SK-N-SH (cell line): Measurements from ENCODE around the gene TFAP2A. TPM values are rescaled to one million over a fixed set of nuclear protein-coding genes. Genes with fewer than 3 reads are reported as not detected.

Experiments
- CTCF ChIA-PET: fragments of 300-600, 350-600 bp; formaldehyde crosslinking; extraction: SDS; loops from one replicate; lab custom pipeline; 2021; lab: Yijun Ruan, JAX
- POLR2A ChIA-PET: fragments of 350-600 bp; sonication (Branson Sonifier 250); formaldehyde crosslinking; extraction: SDS; loops from one replicate; lab custom pipeline; 2020; ENCODE audit warnings: antibody characterized with exemption, inconsistent platforms; lab: Yijun Ruan, JAX
- DNase-seq: peaks from one replicate; pipeline ENCODE4 v3.0.0; 2012
- H2AFZ ChIP-seq: fragments of 200-600 bp; sonication (generic); 2 replicates; pipeline ENCODE4 v1.8.1; 2016; ENCODE audit warnings: antibody characterized with exemption, mild to moderate bottlenecking, low read depth
- H3F3A ChIP-seq: fragments of 200-600 bp; sonication (generic); replicated peaks from 2 replicates; pipeline ENCODE3; 2016; ENCODE audit warnings: antibody characterized with exemption, mild to moderate bottlenecking; ENCODE audit not compliant: insufficient read depth
- H3K27ac ChIP-seq, 2 experiments: fragments of 200-500 bp in 1 of 2; fragments of 200-600 bp in 1 of 2; sonication (Bioruptor generic) in 1 of 2; sonication (generic), shearing (Covaris generic) in 1 of 2; 2 replicates each; pipeline versions ENCODE4 v1.5.1 to v1.6.1; 2014 to 2016; ENCODE audit warnings: low read depth in 2 of 2, inconsistent platforms in 1 of 2, low read length in 1 of 2, mild to moderate bottlenecking in 1 of 2, mixed read lengths in 1 of 2
- H3K27me3 ChIP-seq: fragments of 200-600 bp; sonication (generic), shearing (Covaris generic); 2 replicates; pipeline ENCODE4 v1.6.1; 2016; ENCODE audit warnings: mixed run types; ENCODE audit not compliant: insufficient read depth
- H3K36me3 ChIP-seq, 2 experiments: fragments of 200-500 bp in 1 of 2; fragments of 200-600 bp in 1 of 2; sonication (Bioruptor generic) in 1 of 2; sonication (generic) in 1 of 2; replicated peaks in 1 of 2; 2 replicates each; pipeline versions ENCODE3 to v1.5.1; 2014 to 2016; ENCODE audit warnings: low read length in 1 of 2, mild to moderate bottlenecking in 1 of 2; ENCODE audit not compliant: insufficient read depth in 2 of 2, control insufficient read depth in 1 of 2
- H3K4me1 ChIP-seq, 2 experiments: fragments of 200-500 bp in 1 of 2; fragments of 200-600 bp in 1 of 2; sonication (Bioruptor generic) in 1 of 2; sonication (generic), shearing (Covaris generic) in 1 of 2; 2 replicates each; pipeline versions ENCODE4 v1.5.1 to v1.6.1; 2014 to 2016; ENCODE audit warnings: low read depth in 1 of 2, low read length in 1 of 2, mixed run types in 1 of 2; ENCODE audit not compliant: insufficient read depth in 2 of 2, control insufficient read depth in 1 of 2
- H3K4me2 ChIP-seq: fragments of 200-600 bp; sonication (generic), shearing (Covaris generic); 2 replicates; pipeline ENCODE4 v1.6.1; 2017; ENCODE audit warnings: mixed run types
- H3K4me3 ChIP-seq, 2 experiments: fragments of 200-500 bp in 1 of 2; fragments of 200-600 bp in 1 of 2; sonication (Bioruptor generic) in 1 of 2; sonication (generic), shearing (Covaris generic) in 1 of 2; 2 replicates each; pipeline versions ENCODE4 v1.5.1 to v1.8.1; 2014 to 2016; ENCODE audit warnings: low read depth in 2 of 2, inconsistent platforms in 1 of 2, low read length in 1 of 2, mild to moderate bottlenecking in 1 of 2, mixed read lengths in 1 of 2, moderate library complexity in 1 of 2
- H3K79me2 ChIP-seq: fragments of 200-600 bp; sonication (generic); 2 replicates; pipeline ENCODE4 v1.8.1; 2017; ENCODE audit warnings: mild to moderate bottlenecking; ENCODE audit not compliant: insufficient read depth
- H3K9ac ChIP-seq: fragments of 200-600 bp; sonication (generic); 2 replicates; pipeline ENCODE4 v1.6.1; 2017; ENCODE audit warnings: mixed run types
- H3K9me2 ChIP-seq: fragments of 200-600 bp; sonication (generic); 2 replicates; pipeline ENCODE4 v1.6.1; 2017; ENCODE audit warnings: mixed run types
- H3K9me3 ChIP-seq: fragments of 200-600 bp; sonication (generic); 2 replicates; pipeline ENCODE4 v1.6.1; 2017; ENCODE audit warnings: mixed run types, mild to moderate bottlenecking, moderate library complexity
- H4K20me1 ChIP-seq: fragments of 200-600 bp; sonication (generic); 2 replicates; pipeline ENCODE4 v1.6.1; 2017; ENCODE audit warnings: mild to moderate bottlenecking, mixed run types; ENCODE audit not compliant: insufficient read depth
- CHD2 ChIP-seq: fragments of 150-350 bp; IDR thresholded peaks from 2 replicates; pipeline ENCODE4 v1.6.1; 2018; ENCODE audit warnings: low read length; ENCODE audit not compliant: partially characterized antibody
- EZH2phosphoT487 ChIP-seq: fragments of 200-600 bp; sonication (generic); IDR thresholded peaks from 2 replicates; pipeline ENCODE4 v1.6.1; 2017; ENCODE audit warnings: low read depth, mixed run types, mild to moderate bottlenecking, antibody characterized with exemption, moderate library complexity, borderline replicate concordance
- FOSL2 ChIP-seq: IDR thresholded peaks from 2 replicates; pipeline ENCODE4 v1.4.0; 2012; ENCODE audit warnings: low read depth, mild to moderate bottlenecking, moderate library complexity, borderline replicate concordance
- GABPA ChIP-seq: IDR thresholded peaks from 2 replicates; pipeline ENCODE4 v1.4.0; 2012; ENCODE audit warnings: low read depth, mild to moderate bottlenecking
- GATA2 ChIP-seq: sonication (generic); formaldehyde crosslinking; IDR thresholded peaks from 2 replicates; pipeline ENCODE4 v1.5.0; 2020; ENCODE audit warnings: mild to moderate bottlenecking, missing genetic modification reagents
- NFIC ChIP-seq: IDR thresholded peaks from 2 replicates; pipeline ENCODE4 v1.4.0; 2012; ENCODE audit warnings: borderline replicate concordance
- POLR2AphosphoS5 ChIP-seq: IDR thresholded peaks from 2 replicates; pipeline ENCODE4 v1.6.1; 2012; ENCODE audit warnings: low read depth, low read length
- RAD21 ChIP-seq: IDR thresholded peaks from 2 replicates; pipeline ENCODE4 v1.6.1; 2012; ENCODE audit warnings: mild to moderate bottlenecking, low read length
- SMC3 ChIP-seq: IDR thresholded peaks from 2 replicates; pipeline ENCODE4 v1.6.1; 2012; ENCODE audit warnings: low read depth, low read length, improper control_type of control experiment
- TAF1 ChIP-seq: IDR thresholded peaks from 2 replicates; pipeline ENCODE4 v1.6.1; 2012; ENCODE audit warnings: low read depth, mild to moderate bottlenecking, low read length, moderate library complexity, borderline replicate concordance
- YY1 ChIP-seq: IDR thresholded peaks from 2 replicates; pipeline ENCODE4 v1.4.0; 2012; ENCODE audit warnings: low read depth, mild to moderate bottlenecking
- WGBS: methylation state at CpG from one replicate; pipeline ENCODE4 v1.1.6; 2017; ENCODE audit warnings: low lambda C conversion rate; 5-methylcytosine and 5-hydroxymethylcytosine counted together
- polyA plus RNA-seq, 3 experiments: library from polyadenylated mRNA; depleted of rRNA; stranded (reverse); fragments of >200 nt; gene quantifications; 2 replicates each; pipeline ENCODE4 v1.2.3, GENCODE V29; 2012
- TF ChIP-seq, protein P1 (sequence below): fragments of 200-600 bp; sonication (generic); IDR thresholded peaks from 2 replicates; pipeline ENCODE4 v1.6.1; 2017; ENCODE audit warnings: antibody characterized with exemption, mild to moderate bottlenecking, moderate library complexity
- TF ChIP-seq, protein P2 (sequence below): IDR thresholded peaks from 2 replicates; pipeline ENCODE4 v1.4.0; 2012; ENCODE audit warnings: low read depth, borderline replicate concordance

TFAP2A gene
- polyA plus RNA-seq, 1 of the 3 experiments (the other 2 are of a cell fraction) = 0.07 TPM

DNA sequence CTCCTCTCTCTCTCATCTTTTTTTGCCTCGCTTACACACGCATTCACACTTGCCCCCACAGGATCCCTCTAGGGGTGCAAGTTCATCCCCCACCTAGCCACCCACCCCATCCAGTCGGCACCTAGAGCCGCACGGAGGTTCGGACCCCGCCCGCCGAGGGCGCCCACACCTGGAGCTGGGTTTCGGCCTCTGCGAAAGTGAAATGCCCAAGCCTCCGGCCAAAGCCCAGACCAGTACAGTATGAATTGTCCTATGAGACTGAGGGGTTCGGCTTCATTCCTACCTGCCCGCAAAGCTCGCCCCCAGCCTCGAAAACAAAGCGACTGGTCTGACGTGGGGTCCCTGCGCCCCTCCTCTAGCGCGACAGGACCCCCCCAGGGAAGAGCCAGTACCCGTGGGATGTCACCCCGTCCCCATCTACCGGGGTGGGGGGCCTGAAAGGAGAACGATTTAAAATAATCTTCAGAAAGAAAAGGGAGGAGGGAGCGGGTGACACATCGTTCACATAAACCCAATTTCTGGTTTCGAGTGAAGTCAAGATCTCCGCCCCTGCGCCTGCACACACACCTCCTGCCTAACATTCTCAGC is 1.5 kb downstream of the TFAP2A start:
- Histone ChIP-seq H4K20me1 (no peaks in the 10 kb centered on the region; the same call in 1 of the 2 replicates), H3K4me3 (peak overlapping the region in 1 of 2 experiments; percentile 47; a peak in 2 of 4 replicates), H3K4me1 (peaks cover 0 to 2% of the 10 kb centered on the region in 2 experiments; a peak in 2 of 4 replicates), H3K9me2 (no peaks in the 10 kb centered on the region), H3K27me3 (peaks cover 94% of the 10 kb centered on the region), H3K9me3 (no peaks in the 10 kb centered on the region), H3K4me2 (peak overlapping the region; percentile 94), H3K36me3 (no peaks in the 10 kb centered on the region), H3F3A (peaks cover 10% of the 10 kb centered on the region), H3K9ac (no peak overlapping the region), H3K79me2 (no peaks in the 10 kb centered on the region), H3K27ac (no peak overlapping the region), H2AFZ (0 out of 2 replicates have a peak overlapping the region, but pooled peaks have one; percentile 76)
- ChIA-PET POLR2A (no interaction called here), CTCF (interaction anchor here (0.8 to 0.9 kb wide), 2 partner anchors 16 to 43 kb away, joined by 3 to 4 read pairs; no protein-coding TSS in a partner anchor)
- WGBS = 12% methylated on average over 31 of the region's 31 CpGs
- DNase-seq = no peak
- TF ChIP-seq SMC3 (no peak), EZH2phosphoT487 (peak; percentile 95; the same call in 1 of the 2 replicates)
- TF ChIP-seq, protein P1, sequence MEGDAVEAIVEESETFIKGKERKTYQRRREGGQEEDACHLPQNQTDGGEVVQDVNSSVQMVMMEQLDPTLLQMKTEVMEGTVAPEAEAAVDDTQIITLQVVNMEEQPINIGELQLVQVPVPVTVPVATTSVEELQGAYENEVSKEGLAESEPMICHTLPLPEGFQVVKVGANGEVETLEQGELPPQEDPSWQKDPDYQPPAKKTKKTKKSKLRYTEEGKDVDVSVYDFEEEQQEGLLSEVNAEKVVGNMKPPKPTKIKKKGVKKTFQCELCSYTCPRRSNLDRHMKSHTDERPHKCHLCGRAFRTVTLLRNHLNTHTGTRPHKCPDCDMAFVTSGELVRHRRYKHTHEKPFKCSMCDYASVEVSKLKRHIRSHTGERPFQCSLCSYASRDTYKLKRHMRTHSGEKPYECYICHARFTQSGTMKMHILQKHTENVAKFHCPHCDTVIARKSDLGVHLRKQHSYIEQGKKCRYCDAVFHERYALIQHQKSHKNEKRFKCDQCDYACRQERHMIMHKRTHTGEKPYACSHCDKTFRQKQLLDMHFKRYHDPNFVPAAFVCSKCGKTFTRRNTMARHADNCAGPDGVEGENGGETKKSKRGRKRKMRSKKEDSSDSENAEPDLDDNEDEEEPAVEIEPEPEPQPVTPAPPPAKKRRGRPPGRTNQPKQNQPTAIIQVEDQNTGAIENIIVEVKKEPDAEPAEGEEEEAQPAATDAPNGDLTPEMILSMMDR = no peak

GRCh38 chr6:10412461-10413261 is 2.2 kb downstream of the TFAP2A start:
- H3K27ac ChIP-seq = no peak overlapping the region
- 9% methylated on average over 14 of the region's 82 CpGs for WGBS
- H2AFZ ChIP-seq = peak overlapping the region; percentile 76; the same call in 1 of the 2 replicates
- H3K27me3 ChIP-seq = peaks cover 94% of the 10 kb centered on the region
- no peak overlapping the region for H3K9ac ChIP-seq
- H3K4me2 ChIP-seq = peak overlapping the region; percentile 94
- H3K4me1 ChIP-seq = peaks cover 0 to 2% of the 10 kb centered on the region in 2 experiments; a peak in 2 of 4 replicates
- H3K36me3 ChIP-seq = no peaks in the 10 kb centered on the region
- H3F3A ChIP-seq = peaks cover 10% of the 10 kb centered on the region
- ChIA-PET POLR2A (no interaction called here), CTCF (interaction anchor here (0.8 to 0.9 kb wide), 3 partner anchors 17 to 42 kb away, joined by 3 to 4 read pairs (median 3); no protein-coding TSS in a partner anchor)
- H3K79me2 ChIP-seq = no peaks in the 10 kb centered on the region
- no peaks in the 10 kb centered on the region for H3K9me3 ChIP-seq
- H3K4me3 ChIP-seq = peak overlapping the region; percentile 53 to 76
- TF ChIP-seq POLR2AphosphoS5 = no peak
- no peak for TF ChIP-seq NFIC
- TF ChIP-seq, protein P1 = no peak
- TF ChIP-seq, protein P2, sequence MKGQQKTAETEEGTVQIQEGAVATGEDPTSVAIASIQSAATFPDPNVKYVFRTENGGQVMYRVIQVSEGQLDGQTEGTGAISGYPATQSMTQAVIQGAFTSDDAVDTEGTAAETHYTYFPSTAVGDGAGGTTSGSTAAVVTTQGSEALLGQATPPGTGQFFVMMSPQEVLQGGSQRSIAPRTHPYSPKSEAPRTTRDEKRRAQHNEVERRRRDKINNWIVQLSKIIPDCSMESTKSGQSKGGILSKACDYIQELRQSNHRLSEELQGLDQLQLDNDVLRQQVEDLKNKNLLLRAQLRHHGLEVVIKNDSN = no peak
- TF ChIP-seq TAF1 = no peak
- TF ChIP-seq YY1 = no peak
- no peak for TF ChIP-seq RAD21
- TF ChIP-seq SMC3 = no peak
- no peak for TF ChIP-seq CHD2
- TF ChIP-seq GABPA = no peak
- TF ChIP-seq FOSL2 = no peak
- no peak for TF ChIP-seq GATA2 (CRISPR knock-in tag)
- peak; percentile 61 for DNase-seq
- no peaks in the 10 kb centered on the region; the same call in 1 of the 2 replicates for H4K20me1 ChIP-seq
- H3K9me2 ChIP-seq = no peaks in the 10 kb centered on the region
